ENCODE measurements around the gene FAAH.

The FAAH gene

DNA sequence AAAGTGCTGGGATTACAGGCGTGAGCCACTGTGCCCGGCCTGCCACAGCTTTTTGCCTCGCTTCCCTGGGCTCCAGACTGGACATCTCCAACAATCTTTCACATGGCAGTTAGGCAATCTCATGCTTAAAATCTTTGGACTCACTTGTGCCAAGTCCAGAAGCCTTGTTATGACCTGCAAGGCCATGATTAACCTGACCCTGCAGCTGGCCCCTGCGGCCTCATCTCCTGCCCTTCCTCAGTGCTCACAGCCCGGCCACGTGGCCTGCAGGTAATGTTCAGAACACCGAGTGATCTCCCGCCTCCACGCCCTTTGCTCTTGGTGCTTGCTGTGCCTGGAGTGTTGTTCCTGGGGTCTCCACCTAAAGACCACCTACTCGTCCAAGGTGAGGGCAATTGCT is 24.9 kb downstream of the FAAH start:
- H3K27ac ChIP-seq (replicated peaks) = no peak overlapping the region
- TF ChIP-seq GABPA (IDR thresholded peaks at IDR 0.05; ENCODE audit: low read depth) (no peak), REST (IDR thresholded peaks at IDR 0.05; ENCODE audit: insufficient replicate concordance, low read depth) (no peak), POLR2AphosphoS5 (IDR thresholded peaks at IDR 0.05; ENCODE audit: low read depth) (no peak), CTCF (IDR thresholded peaks at IDR 0.05; ENCODE audit: insufficient read depth, low read length) (no peak), SPI1 (IDR thresholded peaks at IDR 0.05; ENCODE audit: borderline replicate concordance, low read depth) (no peak)
- no peak overlapping the region for H3K4me3 ChIP-seq (replicated peaks; ENCODE audit: insufficient read depth, low read length)
- H3K27me3 ChIP-seq (ENCODE audit: insufficient read depth, poor library complexity, severe bottlenecking) = no peaks in the 10 kb centered on the region
- DNase-seq (ENCODE audit: low read depth in 1 of 2, low spot score in 1 of 2) = no peak

- no peaks in the 10 kb centered on the region for H3K27me3 ChIP-seq (ENCODE audit: insufficient read depth, poor library complexity, severe bottlenecking)
- H3K27ac ChIP-seq (replicated peaks) = no peak overlapping the region
- DNase-seq (ENCODE audit: low read depth in 1 of 2, low spot score in 1 of 2) = no peak
- TF ChIP-seq REST (IDR thresholded peaks at IDR 0.05; ENCODE audit: insufficient replicate concordance, low read depth) = no peak
- no peak overlapping the region for H3K4me3 ChIP-seq (replicated peaks; ENCODE audit: insufficient read depth, low read length)
Observed at GRCh38 chr1:46420533-46420915, 26.4 kb downstream of the FAAH start.

GRCh38 chr1:46421739-46422138 is 27.6 kb downstream of the FAAH start:
- H3K4me3 ChIP-seq (replicated peaks; ENCODE audit: insufficient read depth, low read length) = no peak overlapping the region
- DNase-seq (ENCODE audit: low read depth in 1 of 2, low spot score in 1 of 2) = no peak
- no peak overlapping the region for H3K27ac ChIP-seq (replicated peaks)
- no peaks in the 10 kb centered on the region for H3K27me3 ChIP-seq (ENCODE audit: insufficient read depth, poor library complexity, severe bottlenecking)
- TF ChIP-seq CTCF (IDR thresholded peaks at IDR 0.05; ENCODE audit: insufficient read depth, low read length) (no peak), REST (IDR thresholded peaks at IDR 0.05; ENCODE audit: insufficient replicate concordance, low read depth) (no peak), GABPA (IDR thresholded peaks at IDR 0.05; ENCODE audit: low read depth) (no peak), SPI1 (IDR thresholded peaks at IDR 0.05; ENCODE audit: borderline replicate concordance, low read depth) (no peak), POLR2AphosphoS5 (IDR thresholded peaks at IDR 0.05; ENCODE audit: low read depth) (no peak)

Measured in HL-60 (cell line).